ENCODE results near the gene SASH1.

The SASH1 gene

GRCh38 chr6:148495029-148495428 is 152.4 kb downstream of the SASH1 start:
- DNase-seq (ENCODE audit: low read depth), result no peak

DNA sequence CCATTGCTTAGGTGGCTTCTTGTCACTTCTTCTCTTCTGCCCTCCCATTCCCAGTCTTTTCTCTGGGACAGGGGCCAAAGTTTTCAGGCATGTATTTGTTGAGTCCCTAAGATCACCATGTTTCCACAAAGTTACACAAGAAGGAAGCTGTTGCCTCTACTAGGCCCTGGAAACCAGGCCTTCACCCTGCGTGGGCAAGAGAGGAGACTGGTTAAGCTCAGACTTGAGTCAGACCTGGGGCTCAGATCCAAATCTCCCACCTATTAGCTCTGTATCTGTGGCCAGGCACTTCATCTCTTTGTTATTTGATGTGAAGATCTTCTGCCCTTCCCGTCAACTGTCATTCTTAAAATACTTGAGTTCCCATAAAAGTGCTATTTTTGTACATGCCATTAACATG is 154.6 kb downstream of the SASH1 start:
- no peak for DNase-seq (ENCODE audit: low read depth)

DNA sequence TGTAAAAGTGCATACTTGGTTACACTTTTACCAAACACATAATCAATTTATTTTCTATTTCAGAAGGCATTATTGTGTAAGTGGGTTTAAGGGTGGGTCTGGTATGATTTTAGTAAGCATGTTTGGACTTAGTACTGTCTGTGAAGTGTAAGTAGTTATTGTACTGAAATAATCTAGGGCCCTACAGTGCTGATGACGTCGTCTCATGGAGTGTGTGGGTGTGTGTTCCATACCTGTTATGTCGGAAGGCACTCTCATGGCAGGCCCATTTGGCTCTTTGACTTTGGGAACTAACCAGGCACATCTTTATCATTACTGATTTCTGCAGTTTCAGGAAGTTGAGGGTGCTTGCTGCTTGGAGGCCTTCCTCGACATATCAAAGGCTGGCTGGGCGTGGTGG is 155.1 kb downstream of the SASH1 start:
- DNase-seq (ENCODE audit: low read depth), result no peak

DNA sequence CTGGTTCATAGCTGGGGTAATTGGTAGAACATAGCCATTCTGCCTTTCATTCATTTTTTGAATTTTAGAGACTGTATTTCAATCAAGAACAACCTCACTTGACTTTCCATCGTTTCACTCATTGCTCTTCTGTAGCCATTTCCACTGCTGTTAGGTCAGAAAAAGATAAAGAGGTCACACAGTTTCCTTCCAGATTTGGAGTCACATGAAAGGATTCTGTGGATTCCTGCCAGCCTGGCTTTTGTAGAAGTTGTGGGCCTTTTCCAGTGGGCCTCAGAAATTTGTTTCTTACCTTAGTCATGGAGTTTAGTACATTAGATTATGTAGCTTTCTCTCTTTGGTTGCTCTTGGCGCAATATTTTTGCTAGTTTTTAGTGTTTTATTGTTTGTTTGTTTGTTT is 157.8 kb downstream of the SASH1 start:
- DNase-seq (ENCODE audit: low read depth), result no peak

DNA sequence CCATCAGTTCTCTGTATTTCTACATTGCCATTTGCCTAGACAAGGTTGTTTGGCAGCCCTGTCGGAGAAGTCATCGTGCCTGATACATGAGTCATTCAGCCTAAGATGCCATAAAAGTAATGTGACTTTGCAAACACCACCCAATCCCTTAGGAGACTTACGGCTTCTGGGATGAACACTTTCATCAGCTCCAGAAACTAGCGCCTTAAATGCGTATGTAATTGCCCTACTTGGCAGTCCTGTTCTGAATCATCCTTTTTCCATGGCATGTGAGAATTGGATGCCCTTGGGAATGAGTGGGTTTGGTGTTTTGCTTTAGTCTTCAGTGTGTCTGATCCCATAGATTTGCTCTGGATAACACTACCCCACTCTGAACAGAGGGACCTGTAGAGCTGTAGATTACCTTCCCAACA is 158.5 kb downstream of the SASH1 start:
- DNase-seq (ENCODE audit: low read depth), result no peak

DNA sequence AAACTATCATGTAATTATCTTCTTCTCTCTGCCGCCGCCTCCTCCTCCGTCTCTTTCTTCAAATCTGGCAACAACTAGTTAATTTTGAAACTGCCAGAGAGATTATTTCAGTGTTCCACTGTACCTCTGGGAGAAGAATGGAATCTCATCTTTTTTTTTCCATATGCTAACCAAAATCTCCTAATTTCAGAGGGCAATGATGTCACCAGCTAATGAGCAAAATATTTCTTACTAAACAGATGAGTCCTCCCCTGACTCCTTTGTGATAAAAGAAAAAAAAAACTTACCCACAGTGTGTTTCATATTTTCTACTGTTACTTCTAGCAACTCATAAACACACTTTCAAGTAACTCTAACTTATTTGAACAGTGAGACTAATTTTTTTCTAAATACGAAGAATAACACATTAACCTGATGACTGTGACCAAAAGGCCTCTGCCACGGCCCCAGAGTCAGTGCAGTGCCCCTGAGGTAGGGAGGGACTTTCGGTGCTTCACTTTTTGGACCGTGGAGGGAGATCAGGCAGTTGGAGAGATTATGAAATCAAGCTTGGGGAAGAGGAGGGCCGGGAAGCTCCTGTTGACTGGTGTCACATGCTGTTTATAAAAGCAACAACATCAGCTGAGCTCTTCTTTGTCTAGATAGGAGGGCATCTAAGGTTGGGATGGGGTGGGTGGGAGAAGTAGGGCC is 159.6 kb downstream of the SASH1 start:
- DNase-seq (ENCODE audit: low read depth), result no peak

- no peak for DNase-seq (ENCODE audit: low read depth)
These were observed 160.1 kb downstream of the SASH1 start for GRCh38 chr6:148502773-148503135.

GRCh38 chr6:148503703-148504102 is 161.1 kb downstream of the SASH1 start:
- no peak for DNase-seq (ENCODE audit: low read depth)

DNA sequence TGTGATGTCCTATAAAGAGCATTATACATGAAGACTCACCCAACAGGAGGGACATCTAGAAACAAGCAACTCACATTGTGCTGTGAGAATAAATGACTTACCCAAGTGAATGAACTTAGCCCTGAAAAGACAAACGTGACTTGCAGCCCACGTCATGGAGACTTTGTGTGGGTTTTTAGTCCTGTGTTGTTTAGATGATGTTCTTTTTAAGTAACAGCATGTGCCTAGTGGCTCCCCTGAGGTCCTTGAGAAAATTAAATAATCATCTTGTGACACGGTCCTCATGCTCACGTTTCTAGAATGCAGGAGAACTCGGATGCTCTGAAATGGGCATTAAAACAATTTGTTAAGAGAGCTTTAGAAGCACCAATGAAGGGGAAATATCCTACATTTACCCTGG is 165.1 kb downstream of the SASH1 start:
- no peak for DNase-seq (ENCODE audit: low read depth)

- no peak for DNase-seq (ENCODE audit: low read depth)
These were observed 165.9 kb downstream of the SASH1 start for GRCh38 chr6:148508401-148509041.

DNA sequence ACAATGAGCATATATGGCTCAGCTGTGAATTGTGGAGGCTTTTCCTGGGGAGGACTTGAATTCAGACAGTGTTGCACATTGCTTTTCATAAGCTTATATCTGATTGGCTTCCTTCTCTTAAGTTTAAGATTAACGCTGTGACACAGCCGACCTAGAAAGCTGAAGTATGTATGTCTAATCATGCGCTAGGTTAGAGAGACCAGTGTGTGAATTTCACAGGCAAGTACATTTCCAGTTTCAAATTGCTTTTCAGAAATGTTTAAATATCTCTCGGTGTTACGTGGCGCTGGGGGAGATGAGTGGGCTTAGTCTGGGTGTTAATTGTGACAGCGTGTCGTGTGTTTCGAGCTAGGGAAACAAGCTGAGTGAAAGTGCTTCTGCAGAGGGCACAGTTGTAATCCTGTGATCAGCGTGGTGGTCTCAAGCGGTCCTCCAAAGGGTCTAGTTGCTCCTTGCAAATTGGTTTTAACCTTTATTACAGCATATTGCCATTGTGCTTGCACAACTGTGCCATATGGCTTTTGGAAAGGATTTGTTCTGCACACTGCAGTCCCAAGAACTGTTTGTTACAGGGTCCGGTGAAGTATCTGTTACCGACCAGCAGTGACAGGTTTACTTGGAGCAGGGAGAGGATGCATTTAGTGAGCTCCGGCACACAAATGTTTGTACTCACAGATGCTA is 166.6 kb downstream of the SASH1 start:
- no peak for DNase-seq (ENCODE audit: low read depth)

DNA sequence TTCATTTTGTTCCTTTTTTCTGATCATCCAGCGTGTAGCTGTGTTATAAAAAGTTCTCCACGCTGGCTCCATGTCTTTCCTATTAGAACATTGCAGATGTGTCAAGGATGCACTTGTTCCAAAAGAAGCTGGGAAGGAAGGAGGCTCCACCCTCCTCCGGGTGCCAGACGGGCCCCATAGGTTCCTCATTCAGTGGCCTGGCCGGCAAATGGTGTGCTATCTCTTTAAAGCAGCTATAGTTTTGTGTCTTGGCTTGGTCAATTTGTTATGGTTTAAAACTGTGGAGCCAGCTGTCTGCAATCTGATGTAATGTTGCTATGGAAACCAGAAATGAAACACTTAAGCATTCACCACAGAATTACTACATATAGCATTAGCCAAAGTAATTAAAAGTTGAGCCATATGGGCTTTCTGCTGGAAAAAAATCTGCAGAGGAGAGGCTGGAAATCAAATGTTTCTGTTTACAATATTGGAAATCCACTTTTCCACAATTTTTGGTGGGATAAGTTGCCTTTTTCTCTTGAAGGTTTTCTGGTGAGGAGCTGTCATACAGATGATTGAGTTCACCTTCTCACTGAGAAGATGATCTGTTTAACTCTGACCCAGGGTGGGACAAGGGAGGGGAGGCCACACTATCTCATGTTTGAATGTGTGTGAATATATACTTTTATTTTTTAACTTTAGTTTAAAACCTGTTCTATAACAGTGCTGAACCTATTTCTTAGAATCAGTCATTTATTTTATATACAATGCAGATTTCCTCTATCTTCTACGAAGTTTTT is 167.4 kb downstream of the SASH1 start:
- DNase-seq (ENCODE audit: low read depth), result no peak

DNA sequence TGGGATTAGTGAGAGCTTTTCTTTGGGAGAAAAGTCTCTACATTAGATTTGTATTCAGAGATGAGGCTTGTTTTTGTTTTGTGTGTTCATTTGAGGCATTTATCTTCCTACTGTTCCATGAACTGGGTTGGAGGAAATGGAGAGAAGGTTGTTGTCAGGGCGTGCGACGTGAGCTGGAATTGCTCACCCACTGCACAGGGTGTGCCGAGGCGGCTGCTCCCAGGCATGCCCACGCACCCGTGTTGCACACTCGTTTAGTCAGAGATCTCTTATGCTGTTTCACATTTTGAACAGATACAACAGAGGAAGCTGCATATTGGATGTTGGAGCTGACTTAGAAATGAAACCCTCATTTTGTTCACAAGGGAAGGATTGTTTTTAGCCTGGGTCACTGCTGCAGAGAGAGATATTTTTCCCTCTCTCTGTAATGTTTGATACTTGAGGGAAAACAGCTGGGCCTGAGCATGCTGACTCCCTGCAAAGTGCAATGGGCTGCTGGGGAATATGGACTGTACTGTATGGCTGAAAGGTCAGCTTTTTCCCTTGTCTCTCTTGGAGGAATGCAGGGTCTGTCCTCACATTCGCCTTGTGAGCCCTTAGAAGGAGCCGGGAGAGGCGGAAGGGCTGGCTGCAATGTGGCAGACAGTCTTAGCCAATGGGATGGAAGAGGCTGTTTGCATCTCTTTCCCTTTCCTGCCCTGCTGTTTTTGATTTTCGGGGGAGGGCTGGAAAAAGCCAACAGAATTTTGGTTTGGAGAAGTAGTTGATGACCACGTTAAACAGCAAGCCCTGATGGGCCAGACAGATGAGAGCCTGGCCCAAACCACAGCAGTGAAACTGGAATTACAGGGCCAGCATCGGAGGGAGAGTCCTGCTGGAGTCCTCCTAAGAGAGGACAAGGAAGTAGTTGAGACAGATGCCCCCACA is 170.8 kb downstream of the SASH1 start:
- DNase-seq (ENCODE audit: low read depth), result no peak

GRCh38 chr6:148514091-148514845 is 171.6 kb downstream of the SASH1 start:
- no peak for DNase-seq (ENCODE audit: low read depth)

DNA sequence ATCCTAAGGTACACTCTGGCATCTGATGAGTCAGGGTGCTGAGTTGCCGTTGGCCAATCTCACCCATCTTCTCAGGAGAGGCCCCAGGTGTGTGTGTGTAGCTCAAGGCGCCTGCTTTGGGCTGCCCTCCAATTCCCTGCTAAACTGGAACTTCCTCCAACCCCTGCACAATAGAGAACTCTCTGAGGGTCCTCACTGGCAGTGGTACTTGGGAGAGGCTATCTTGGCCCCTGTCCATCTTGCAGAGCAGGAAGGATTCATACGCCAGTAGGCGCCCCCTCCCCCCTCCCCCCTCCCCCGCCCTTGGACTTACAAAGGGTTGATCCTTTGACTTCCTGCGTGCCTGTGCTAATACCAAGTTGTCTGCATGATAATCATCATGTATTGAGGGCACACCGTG is 173.6 kb downstream of the SASH1 start:
- DNase-seq (ENCODE audit: low read depth), result no peak

- no peak for DNase-seq (ENCODE audit: low read depth)
These were observed 174.0 kb downstream of the SASH1 start for GRCh38 chr6:148516617-148517016.

- no peak for DNase-seq (ENCODE audit: low read depth)
These were observed 174.8 kb downstream of the SASH1 start for GRCh38 chr6:148517470-148517869.

DNA sequence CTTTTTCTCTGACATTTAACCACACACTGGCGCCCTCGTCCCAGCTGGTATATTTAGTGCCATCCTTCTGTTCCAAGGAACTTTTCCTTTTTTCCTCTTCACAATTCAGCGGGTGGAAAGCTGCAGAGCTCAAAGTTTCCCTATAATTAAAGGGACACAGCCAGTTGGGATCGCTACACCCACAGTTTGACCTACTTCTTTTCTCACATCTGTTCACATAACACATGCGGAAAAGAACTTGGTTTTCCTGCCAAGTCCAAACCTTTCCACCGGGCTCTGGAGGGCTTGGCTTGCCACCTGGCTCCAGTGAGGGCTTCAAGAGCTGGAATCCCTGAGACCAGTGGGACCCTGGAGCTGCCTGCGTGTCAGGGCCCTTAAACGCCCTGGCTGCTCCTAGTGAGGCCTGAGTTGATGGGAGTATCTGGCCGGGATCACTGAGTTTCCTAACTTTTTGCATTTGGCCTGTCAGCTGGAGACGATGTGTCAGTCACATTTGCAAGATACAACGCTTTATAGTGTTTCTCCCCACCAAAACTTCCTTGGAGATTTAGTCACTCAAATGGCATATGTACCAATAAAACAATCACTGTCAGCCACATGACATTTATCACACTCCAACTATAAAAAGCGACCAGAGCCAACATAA is 176.0 kb downstream of the SASH1 start:
- DNase-seq (ENCODE audit: low read depth), result no peak

DNA sequence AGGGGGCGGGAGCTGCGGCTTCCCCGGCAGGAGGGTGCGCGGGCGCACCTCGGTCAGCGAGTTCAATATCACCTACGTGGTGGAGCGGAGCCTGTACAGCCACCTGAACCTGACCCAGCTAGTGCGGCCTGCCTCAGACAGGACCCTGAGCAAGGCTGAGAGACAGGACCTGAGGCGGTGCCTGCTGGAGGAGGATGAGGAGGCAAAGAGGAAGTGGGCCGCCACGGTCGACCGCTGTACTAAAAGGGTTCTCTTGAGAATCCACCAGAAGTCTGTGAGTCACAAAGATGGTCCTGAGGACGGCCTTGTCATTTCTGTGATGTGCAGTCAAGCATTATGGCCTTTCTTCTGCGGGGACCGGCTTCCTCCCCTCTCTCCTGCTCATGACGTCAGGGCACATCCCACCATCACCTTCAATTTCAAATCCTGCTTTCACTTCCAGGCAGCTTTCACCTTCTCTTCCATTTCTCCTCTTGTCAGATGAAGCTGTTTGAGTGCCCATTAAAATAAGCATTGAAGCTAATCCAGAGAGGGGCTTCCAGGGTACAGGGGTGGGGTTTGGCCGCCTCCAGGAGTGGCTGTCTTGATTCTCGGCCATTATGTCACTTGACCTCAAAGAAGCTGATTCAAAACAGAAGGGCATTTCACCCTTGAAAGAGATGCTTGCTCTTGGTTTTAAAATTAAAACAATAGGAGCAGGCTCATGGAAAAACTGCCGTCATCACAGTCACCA is 177.6 kb downstream of the SASH1 start:
- DNase-seq (ENCODE audit: low read depth), result no peak

- no peak for DNase-seq (ENCODE audit: low read depth)
These were observed 178.5 kb downstream of the SASH1 start for GRCh38 chr6:148521158-148521557.

Measured in activated gamma-delta T cell treated with anti-CD3 and anti-CD28 coated beads, Interleukin-2, amount 50 U/mL, for 16 hours (primary cell).